Keratinocyte (primary cell): ENCODE results near the gene CD55. TPM values are rescaled to one million over a fixed set of nuclear protein-coding genes. Genes with fewer than 3 reads are reported as not detected.

Source experiments
- DNase-seq: peaks from one replicate; pipeline ENCODE4 v3.0.0-alpha.2; 2011; ENCODE audit warnings: low read depth, missing footprints, low spot score
- FAIRE-seq: peaks from 2 replicates; lab custom pipeline; 2011; peaks lifted over from hg19 to GRCh38; lab: Jason Lieb, UNC
- H2AFZ ChIP-seq: 2 replicates; pipeline ENCODE4 v1.6.0; 2012; ENCODE audit warnings: low read length, control low read depth, inconsistent platforms; ENCODE audit not compliant: control insufficient read depth
- H3K27ac ChIP-seq: 2 replicates; pipeline ENCODE4 v1.5.1; 2011; ENCODE audit warnings: low read length; ENCODE audit not compliant: control insufficient read depth, insufficient read depth
- H3K27me3 ChIP-seq: 3 replicates; pipeline ENCODE4 v1.6.0; 2011; ENCODE audit warnings: low read length; ENCODE audit not compliant: control insufficient read depth, insufficient read depth; ENCODE audit errors: extremely low read depth
- H3K36me3 ChIP-seq, 2 experiments: 2 replicates in 1 of 2; 3 replicates in 1 of 2; pipeline ENCODE4 v1.5.1; 2011; ENCODE audit warnings: low read length in 2 of 2, mild to moderate bottlenecking in 1 of 2; ENCODE audit not compliant: control insufficient read depth in 2 of 2, insufficient read depth in 2 of 2; ENCODE audit errors: extremely low read depth in 1 of 2
- H3K4me1 ChIP-seq: 3 replicates; pipeline ENCODE4 v1.5.1; 2011; ENCODE audit warnings: low read length; ENCODE audit not compliant: control insufficient read depth, insufficient read depth; ENCODE audit errors: extremely low read depth
- H3K4me2 ChIP-seq: 3 replicates; pipeline ENCODE4 v1.6.0; 2011; ENCODE audit warnings: low read depth, low read length; ENCODE audit not compliant: control insufficient read depth, insufficient read depth; ENCODE audit errors: extremely low read depth
- H3K4me3 ChIP-seq, 3 experiments: fragments of 200-600 bp in 1 of 3; sonication (generic) in 1 of 3; 2 replicates in 2 of 3; 3 replicates in 1 of 3; pipeline ENCODE4 v1.5.1; 2011 to 2016; ENCODE audit warnings: low read length in 3 of 3, mild to moderate bottlenecking in 3 of 3, control low read depth in 2 of 3, inconsistent platforms in 1 of 3, low read depth in 1 of 3, mixed read lengths in 1 of 3, mixed run types in 1 of 3, moderate library complexity in 1 of 3; ENCODE audit not compliant: control insufficient read depth in 2 of 3, insufficient read depth in 2 of 3; ENCODE audit errors: extremely low read depth in 1 of 3
- H3K79me2 ChIP-seq: 2 replicates; pipeline ENCODE4 v1.6.0; 2012; ENCODE audit warnings: low read length; ENCODE audit not compliant: control insufficient read depth, insufficient read depth
- H3K9ac ChIP-seq: 3 replicates; pipeline ENCODE4 v1.6.0; 2011; ENCODE audit warnings: low read length; ENCODE audit not compliant: control insufficient read depth, insufficient read depth; ENCODE audit errors: extremely low read depth
- H3K9me1 ChIP-seq: 3 replicates; pipeline ENCODE4 v1.6.0; 2011; ENCODE audit warnings: low read length; ENCODE audit not compliant: control insufficient read depth, insufficient read depth; ENCODE audit errors: extremely low read depth
- H3K9me3 ChIP-seq: 2 replicates; pipeline ENCODE4 v1.5.1; 2012; ENCODE audit warnings: low read depth, low read length; ENCODE audit not compliant: control insufficient read depth
- H4K20me1 ChIP-seq: 3 replicates; pipeline ENCODE4 v1.6.0; 2011; ENCODE audit warnings: low read length; ENCODE audit not compliant: control insufficient read depth, insufficient read depth; ENCODE audit errors: extremely low read depth
- EZH2 ChIP-seq: IDR thresholded peaks from one replicate; pipeline ENCODE4 v1.6.1; 2012; ENCODE audit warnings: inconsistent platforms, mild to moderate bottlenecking, low read length, moderate library complexity
- dilution Hi-C: fragments of 300-500 bp; cut with MboI; formaldehyde crosslinking; loops from one replicate; pipeline ENCODE4 v1.7.0; 2020; ENCODE audit warnings: low sequenced_read_pairs; ENCODE audit not compliant: extremely low pct_ligation_motif_present
- polyA plus RNA-seq, 5 experiments: library from polyadenylated mRNA; depleted of rRNA in 3 of 5; stranded (reverse) in 3 of 5; stranded (forward) in 1 of 5; unstranded in 1 of 5; fragments of >200 nt; gene quantifications; 1 replicate in 1 of 5; 2 replicates in 3 of 5; 3 replicates in 1 of 5; pipeline versions ENCODE4 v1.2.1 to v1.2.3, GENCODE V29; 2011 to 2012; ENCODE audit warnings: missing spikeins in 2 of 5, low read depth in 1 of 5, low replicate concordance in 1 of 5
- TF ChIP-seq, protein P1 (sequence below), 3 experiments: IDR thresholded peaks in 1 of 3; conservative IDR thresholded peaks in 1 of 3; optimal IDR thresholded peaks in 1 of 3; 2 replicates in 2 of 3; 3 replicates in 1 of 3; pipeline versions ENCODE3 to v1.5.1; 2011; ENCODE audit warnings: low read length in 3 of 3, mild to moderate bottlenecking in 3 of 3, moderate library complexity in 2 of 3, control low read depth in 1 of 3, inconsistent platforms in 1 of 3; ENCODE audit not compliant: insufficient read depth in 2 of 3; ENCODE audit errors: extremely low read depth in 1 of 3

Gene CD55
- polyA plus RNA-seq, 1 donor (not counting 4 experiments of a cell fraction or from before 2014, with no cell fraction given) = 37.3 TPM

DNA sequence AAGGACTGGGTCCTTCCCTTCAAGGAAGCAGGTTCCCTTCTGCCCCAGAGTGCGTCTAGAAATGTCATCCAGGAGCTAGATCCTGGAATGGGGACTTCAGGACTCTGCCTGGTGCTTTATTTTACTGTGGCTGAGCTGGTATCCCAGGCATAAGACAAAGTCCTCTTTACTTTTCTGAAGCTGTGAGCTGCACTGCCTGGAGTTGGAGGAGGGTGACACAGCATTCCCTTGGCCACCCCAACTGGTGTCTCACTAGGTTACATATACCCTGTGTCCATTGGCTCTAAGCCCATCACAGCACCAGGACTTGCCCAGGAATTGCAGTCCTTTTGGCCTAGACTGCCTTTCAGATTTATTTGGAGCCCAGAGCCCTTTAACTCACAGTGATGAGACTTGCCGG is 41.8 kb upstream of the CD55 start:
- Histone ChIP-seq H3K27ac (no peak overlapping the region), H4K20me1 (no peaks in the 10 kb centered on the region), H3K4me3 (no peak overlapping the region), H3K9ac (no peak overlapping the region), H3K36me3 (no peaks in the 10 kb centered on the region), H3K79me2 (no peaks in the 10 kb centered on the region), H3K4me2 (no peak overlapping the region), H3K4me1 (peaks cover 13% of the 10 kb centered on the region), H3K9me3 (no peaks in the 10 kb centered on the region), H3K27me3 (no peaks in the 10 kb centered on the region), H3K9me1 (no peaks in the 10 kb centered on the region), H2AFZ (no peak overlapping the region)
- dilution Hi-C loops = no loop called here
- FAIRE-seq (no peak), DNase-seq (no peak)
- TF ChIP-seq EZH2 = no peak
- TF ChIP-seq, protein P1, sequence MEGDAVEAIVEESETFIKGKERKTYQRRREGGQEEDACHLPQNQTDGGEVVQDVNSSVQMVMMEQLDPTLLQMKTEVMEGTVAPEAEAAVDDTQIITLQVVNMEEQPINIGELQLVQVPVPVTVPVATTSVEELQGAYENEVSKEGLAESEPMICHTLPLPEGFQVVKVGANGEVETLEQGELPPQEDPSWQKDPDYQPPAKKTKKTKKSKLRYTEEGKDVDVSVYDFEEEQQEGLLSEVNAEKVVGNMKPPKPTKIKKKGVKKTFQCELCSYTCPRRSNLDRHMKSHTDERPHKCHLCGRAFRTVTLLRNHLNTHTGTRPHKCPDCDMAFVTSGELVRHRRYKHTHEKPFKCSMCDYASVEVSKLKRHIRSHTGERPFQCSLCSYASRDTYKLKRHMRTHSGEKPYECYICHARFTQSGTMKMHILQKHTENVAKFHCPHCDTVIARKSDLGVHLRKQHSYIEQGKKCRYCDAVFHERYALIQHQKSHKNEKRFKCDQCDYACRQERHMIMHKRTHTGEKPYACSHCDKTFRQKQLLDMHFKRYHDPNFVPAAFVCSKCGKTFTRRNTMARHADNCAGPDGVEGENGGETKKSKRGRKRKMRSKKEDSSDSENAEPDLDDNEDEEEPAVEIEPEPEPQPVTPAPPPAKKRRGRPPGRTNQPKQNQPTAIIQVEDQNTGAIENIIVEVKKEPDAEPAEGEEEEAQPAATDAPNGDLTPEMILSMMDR (optimal IDR thresholded peaks at IDR 0.05 in 1 of 3, IDR thresholded peaks at IDR 0.05 in 1 of 3, conservative IDR thresholded peaks at IDR 0.05 in 1 of 3; ENCODE audit: extremely low read depth in 1 of 3, insufficient read depth in 2 of 3, low read length in 3 of 3) = no peak

DNA sequence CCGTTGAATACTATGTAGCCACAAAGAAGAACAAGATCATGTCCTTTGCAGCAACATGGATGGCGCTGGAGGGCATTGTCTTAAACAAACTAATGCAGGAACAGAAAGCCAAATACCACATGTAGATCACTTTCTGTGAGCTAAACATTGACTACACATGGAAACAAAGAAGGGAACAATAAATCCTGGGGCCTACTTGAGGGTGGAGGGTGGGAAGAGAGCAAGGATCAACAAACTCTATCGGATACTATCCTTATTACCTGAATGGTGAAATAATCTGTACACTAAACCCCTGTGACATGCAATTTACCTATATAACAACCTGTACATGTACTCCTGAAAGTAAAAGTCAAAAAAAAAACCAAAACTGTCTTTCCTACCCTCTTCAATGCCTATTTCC is 40.8 kb upstream of the CD55 start:
- FAIRE-seq = no peak
- no peaks in the 10 kb centered on the region for H3K9me1 ChIP-seq
- no peaks in the 10 kb centered on the region for H3K9me3 ChIP-seq
- no peaks in the 10 kb centered on the region for H3K79me2 ChIP-seq
- H3K27me3 ChIP-seq = no peaks in the 10 kb centered on the region
- no peak for DNase-seq
- H3K36me3 ChIP-seq = no peaks in the 10 kb centered on the region
- TF ChIP-seq, protein P1 (optimal IDR thresholded peaks at IDR 0.05 in 1 of 3, IDR thresholded peaks at IDR 0.05 in 1 of 3, conservative IDR thresholded peaks at IDR 0.05 in 1 of 3; ENCODE audit: extremely low read depth in 1 of 3, insufficient read depth in 2 of 3, low read length in 3 of 3) = no peak
- no peak overlapping the region for H3K27ac ChIP-seq
- dilution Hi-C loops = no loop called here
- H3K4me1 ChIP-seq = peaks cover 13% of the 10 kb centered on the region
- no peak overlapping the region for H2AFZ ChIP-seq
- no peak overlapping the region for H3K4me3 ChIP-seq
- no peak overlapping the region for H3K9ac ChIP-seq
- H3K4me2 ChIP-seq = no peak overlapping the region
- no peaks in the 10 kb centered on the region for H4K20me1 ChIP-seq
